ENCODE data around the gene ARHGAP31. TPM values are rescaled to one million over a fixed set of nuclear protein-coding genes. Genes with fewer than 3 reads are reported as not detected.

Gene ARHGAP31
- total and polyA plus RNA-seq, 2 experiments from 2014 or later = 8.1 to 15.3 TPM

DNA sequence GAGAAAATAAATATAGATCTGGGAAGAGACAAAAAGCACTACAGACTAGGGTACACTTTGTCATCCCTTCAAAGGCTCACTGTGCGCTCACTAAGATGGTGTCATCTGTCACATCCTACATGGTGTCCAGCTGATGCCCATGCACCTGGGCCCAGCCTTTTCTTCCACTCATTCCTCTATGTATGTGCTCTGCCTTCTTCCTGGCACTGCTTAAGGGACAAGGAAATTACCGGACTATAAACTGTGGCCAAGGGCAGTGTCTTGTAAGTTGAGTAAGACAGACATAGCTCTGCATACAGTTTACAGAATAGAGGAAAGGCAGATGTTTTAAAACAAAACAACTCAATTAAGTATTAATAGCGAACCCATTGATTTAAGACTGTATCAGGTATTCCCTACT is 52.9 kb downstream of the ARHGAP31 start:
- in situ Hi-C loops (cut with MboI) = no loop called here
- peaks cover 64% of the 10 kb centered on the region for H3K79me2 ChIP-seq (ENCODE audit: insufficient read depth)
- H4K20me1 ChIP-seq (ENCODE audit: insufficient read depth) = no peaks in the 10 kb centered on the region
- no peak for DNase-seq
- H3K9ac ChIP-seq = no peak overlapping the region
- H3K36me3 ChIP-seq (ENCODE audit: low read depth) = no peaks in the 10 kb centered on the region
- H3K9me3 ChIP-seq (ENCODE audit: low read depth) = no peaks in the 10 kb centered on the region
- H3K27ac ChIP-seq = no peak overlapping the region
- H3K27me3 ChIP-seq (replicated peaks; ENCODE audit: insufficient read depth) = no peaks in the 10 kb centered on the region
- WGBS, 2 experiments (ENCODE audit: low coverage in 1 of 2, low lambda C conversion rate in 2 of 2, missing lambda C conversion rate in 2 of 2) = 95 to 98% methylated on average over 3 of the region's 3 CpGs
- H2AFZ ChIP-seq = no peak overlapping the region
- H3F3A ChIP-seq (ENCODE audit: insufficient read depth) = peaks cover 4% of the 10 kb centered on the region; the same call in 1 of the 2 replicates
- H3K9me2 ChIP-seq (ENCODE audit: insufficient read depth) = no peaks in the 10 kb centered on the region
- no peak overlapping the region for H3K4me2 ChIP-seq (ENCODE audit: unreplicated experiment)
- peaks cover 7% of the 10 kb centered on the region; the same call in 1 of the 2 replicates for H3K4me1 ChIP-seq (ENCODE audit: insufficient read depth)
- TF ChIP-seq EZH2 (IDR thresholded peaks at IDR 0.05; ENCODE audit: insufficient read depth, poor library complexity, severe bottlenecking) (no peak), EZH2phosphoT487 (IDR thresholded peaks at IDR 0.05; ENCODE audit: insufficient read depth, low read depth) (no peak)
- H3K4me3 ChIP-seq = no peak overlapping the region

GRCh38 chr3:119349354-119350041 is 55.3 kb downstream of the ARHGAP31 start:
- in situ Hi-C loops (cut with MboI) = no loop called here
- peak; percentile 17 for DNase-seq
- peaks cover 16% of the 10 kb centered on the region for H3F3A ChIP-seq (ENCODE audit: insufficient read depth)

GRCh38 chr3:119350114-119350513 is 55.9 kb downstream of the ARHGAP31 start:
- H3K36me3 ChIP-seq (ENCODE audit: low read depth) = no peaks in the 10 kb centered on the region
- H3K4me3 ChIP-seq = no peak overlapping the region
- H4K20me1 ChIP-seq (ENCODE audit: insufficient read depth) = no peaks in the 10 kb centered on the region
- no peak for DNase-seq
- 48 to 49% methylated on average over 10 of the region's 10 CpGs for WGBS, 2 experiments (ENCODE audit: low coverage in 1 of 2, low lambda C conversion rate in 2 of 2, missing lambda C conversion rate in 2 of 2)
- TF ChIP-seq EZH2 (IDR thresholded peaks at IDR 0.05; ENCODE audit: insufficient read depth, poor library complexity, severe bottlenecking) = no peak
- no peak for TF ChIP-seq EZH2phosphoT487 (IDR thresholded peaks at IDR 0.05; ENCODE audit: insufficient read depth, low read depth)
- no peak overlapping the region for H3K9ac ChIP-seq
- H3F3A ChIP-seq (ENCODE audit: insufficient read depth) = peaks cover 16% of the 10 kb centered on the region
- H2AFZ ChIP-seq = peak overlapping the region; percentile 54; the same call in 1 of the 2 replicates
- H3K27ac ChIP-seq = no peak overlapping the region
- H3K79me2 ChIP-seq (ENCODE audit: insufficient read depth) = peaks cover 60% of the 10 kb centered on the region
- no peaks in the 10 kb centered on the region for H3K9me3 ChIP-seq (ENCODE audit: low read depth)
- H3K27me3 ChIP-seq (replicated peaks; ENCODE audit: insufficient read depth) = no peaks in the 10 kb centered on the region
- in situ Hi-C loops (cut with MboI) = no loop called here
- no peaks in the 10 kb centered on the region for H3K9me2 ChIP-seq (ENCODE audit: insufficient read depth)
- H3K4me1 ChIP-seq (ENCODE audit: insufficient read depth) = peaks cover 22% of the 10 kb centered on the region
- H3K4me2 ChIP-seq (ENCODE audit: unreplicated experiment) = no peak overlapping the region

More at GRCh38 chr3:119349354-119350041, 55.3 kb downstream of the ARHGAP31 start:
- TF ChIP-seq EZH2 (IDR thresholded peaks at IDR 0.05; ENCODE audit: insufficient read depth, poor library complexity, severe bottlenecking) (no peak), EZH2phosphoT487 (IDR thresholded peaks at IDR 0.05; ENCODE audit: insufficient read depth, low read depth) (no peak)
- Histone ChIP-seq H3K27ac (no peak overlapping the region), H3K9ac (no peak overlapping the region), H3K4me3 (no peak overlapping the region), H3K9me3 (ENCODE audit: low read depth) (no peaks in the 10 kb centered on the region), H3K4me1 (ENCODE audit: insufficient read depth) (peaks cover 22% of the 10 kb centered on the region), H3K4me2 (ENCODE audit: unreplicated experiment) (no peak overlapping the region), H3K27me3 (replicated peaks; ENCODE audit: insufficient read depth) (no peaks in the 10 kb centered on the region), H3K36me3 (ENCODE audit: low read depth) (no peaks in the 10 kb centered on the region), H2AFZ (peak overlapping the region; percentile 54; the same call in 1 of the 2 replicates), H3K9me2 (ENCODE audit: insufficient read depth) (no peaks in the 10 kb centered on the region), H3K79me2 (ENCODE audit: insufficient read depth) (peaks cover 56% of the 10 kb centered on the region), H4K20me1 (ENCODE audit: insufficient read depth) (no peaks in the 10 kb centered on the region)
- WGBS, 2 experiments (ENCODE audit: low coverage in 1 of 2, low lambda C conversion rate in 2 of 2, missing lambda C conversion rate in 2 of 2) = 96 to 97% methylated on average over 4 of the region's 4 CpGs

GRCh38 chr3:119351581-119351980 is 57.4 kb downstream of the ARHGAP31 start:
- H3K4me3 ChIP-seq = no peak overlapping the region
- TF ChIP-seq EZH2phosphoT487 (IDR thresholded peaks at IDR 0.05; ENCODE audit: insufficient read depth, low read depth) = no peak
- TF ChIP-seq EZH2 (IDR thresholded peaks at IDR 0.05; ENCODE audit: insufficient read depth, poor library complexity, severe bottlenecking) = no peak
- in situ Hi-C loops (cut with MboI) = no loop called here
- H3K36me3 ChIP-seq (ENCODE audit: low read depth) = no peaks in the 10 kb centered on the region
- no peaks in the 10 kb centered on the region for H3K9me2 ChIP-seq (ENCODE audit: insufficient read depth)
- H3K79me2 ChIP-seq (ENCODE audit: insufficient read depth) = peaks cover 57% of the 10 kb centered on the region
- 98% methylated on average over 3 of the region's 3 CpGs for WGBS, 2 experiments (ENCODE audit: low coverage in 1 of 2, low lambda C conversion rate in 2 of 2, missing lambda C conversion rate in 2 of 2)
- peaks cover 22% of the 10 kb centered on the region for H3K4me1 ChIP-seq (ENCODE audit: insufficient read depth)
- no peak for DNase-seq
- H3K9ac ChIP-seq = no peak overlapping the region
- H3K9me3 ChIP-seq (ENCODE audit: low read depth) = no peaks in the 10 kb centered on the region
- no peak overlapping the region for H2AFZ ChIP-seq
- H3K27me3 ChIP-seq (replicated peaks; ENCODE audit: insufficient read depth) = no peaks in the 10 kb centered on the region
- H3K27ac ChIP-seq = no peak overlapping the region
- peaks cover 16% of the 10 kb centered on the region for H3F3A ChIP-seq (ENCODE audit: insufficient read depth)
- H3K4me2 ChIP-seq (ENCODE audit: unreplicated experiment) = no peak overlapping the region
- no peaks in the 10 kb centered on the region for H4K20me1 ChIP-seq (ENCODE audit: insufficient read depth)

Data from GM23248 (cell line).